PC-3 (cell line): ENCODE results near the gene GPX5.

Experiments used
- CTCF ChIP-seq: fragments of 300-600 bp; sonication (generic); conservative IDR thresholded peaks from 2 replicates; pipeline ENCODE4 v1.5.1; 2017; ENCODE audit warnings: antibody characterized with exemption, low read depth, mild to moderate bottlenecking, low read length
- EZH2 ChIP-seq: fragments of 300-600 bp; sonication (generic); IDR thresholded peaks from one replicate; pipeline ENCODE4 v1.6.1; 2017; ENCODE audit warnings: antibody characterized with exemption, mild to moderate bottlenecking, low read length; ENCODE audit not compliant: unreplicated experiment
- EZH2phosphoT487 ChIP-seq: fragments of 300-600 bp; sonication (generic); IDR thresholded peaks from 2 replicates; pipeline ENCODE4 v1.6.1; 2018; ENCODE audit warnings: mild to moderate bottlenecking, antibody characterized with exemption, low read length, borderline replicate concordance

GRCh38 chr6:28523241-28523622, 2.4 kb upstream of the GPX5 start:
- TF ChIP-seq CTCF (no peak), EZH2 (no peak), EZH2phosphoT487 (no peak)
